CD4-positive, alpha-beta T cell (primary cell): Measurements from ENCODE around the gene SHC4. TPM values are rescaled to one million over a fixed set of nuclear protein-coding genes. Genes with fewer than 3 reads are reported as not detected.

ENCODE experiments used
- ATAC-seq: fragments of 200-7000 bp; cut with Tn5 transposase; one replicate; pipeline ENCODE4 v1.10.0; 2022; ENCODE audit warnings: mild to moderate bottlenecking; ENCODE audit not compliant: poor library complexity
- CTCF ChIA-PET: fragments of 350-600 bp; sonication (Branson Sonifier 250); formaldehyde crosslinking; loops from one replicate; lab custom pipeline; 2021; ENCODE audit warnings: antibody characterized with exemption, inconsistent platforms; lab: Charles Lee
- POLR2A ChIA-PET: fragments of 350-600 bp; sonication (Branson Sonifier 250); formaldehyde crosslinking; loops from one replicate; lab custom pipeline; 2021; ENCODE audit warnings: antibody characterized with exemption, inconsistent platforms; lab: Charles Lee
- DNase-seq, 14 experiments: peaks; one replicate each; pipeline ENCODE4 v3.0.0-alpha.2; 2013 to 2020; ENCODE audit warnings: mixed read lengths in 2 of 14
- H3K27ac ChIP-seq, 2 donors: one replicate each; pipeline versions ENCODE4 v1.5.1 to v1.7.0; 2013; ENCODE audit warnings: low read length in 2 of 2, low read depth in 1 of 2, mild to moderate bottlenecking in 1 of 2
- H3K27me3 ChIP-seq, 2 experiments: 1 replicate in 1 of 2; 2 replicates in 1 of 2; pipeline versions ENCODE4 v1.6.1 to v1.7.0; 2013; ENCODE audit warnings: low read length in 2 of 2, control low read depth in 1 of 2, mild to moderate bottlenecking in 1 of 2, moderate library complexity in 1 of 2; ENCODE audit not compliant: insufficient read depth in 2 of 2, control insufficient read depth in 1 of 2
- H3K36me3 ChIP-seq: one replicate; pipeline ENCODE4 v1.6.1; 2013; ENCODE audit warnings: low read length, control low read depth; ENCODE audit not compliant: insufficient read depth
- H3K4me1 ChIP-seq: one replicate; pipeline ENCODE4 v1.6.1; 2013; ENCODE audit warnings: low read length, control low read depth; ENCODE audit not compliant: insufficient read depth
- H3K4me3 ChIP-seq: one replicate; pipeline ENCODE4 v1.5.1; 2013; ENCODE audit warnings: mild to moderate bottlenecking, low read length, moderate library complexity
- H3K9me3 ChIP-seq, 2 experiments: 1 replicate in 1 of 2; 2 replicates in 1 of 2; pipeline versions ENCODE4 v1.6.1 to v1.7.0; 2013; ENCODE audit warnings: low read length in 2 of 2, mild to moderate bottlenecking in 2 of 2, control low read depth in 1 of 2, moderate library complexity in 1 of 2; ENCODE audit not compliant: control insufficient read depth in 1 of 2, insufficient read depth in 1 of 2
- H3K27ac Mint-ChIP-seq: one replicate; pipeline ENCODE4 v1.8.0; 2020; ENCODE audit warnings: mixed read lengths
- H3K27me3 Mint-ChIP-seq: one replicate; pipeline ENCODE4 v1.8.0; 2021; ENCODE audit warnings: mixed read lengths
- H3K36me3 Mint-ChIP-seq: one replicate; pipeline ENCODE4 v1.8.0; 2021; ENCODE audit warnings: low read depth, mixed read lengths
- H3K4me1 Mint-ChIP-seq: one replicate; pipeline ENCODE4 v1.8.0; 2021; ENCODE audit warnings: low read depth, mixed read lengths
- H3K4me3 Mint-ChIP-seq: one replicate; pipeline ENCODE4 v1.8.0; 2020; ENCODE audit warnings: mild to moderate bottlenecking, mixed read lengths
- H3K9me3 Mint-ChIP-seq: one replicate; pipeline ENCODE4 v1.8.0; 2020; ENCODE audit warnings: mixed read lengths
- intact Hi-C, 2 experiments: fragments of 100-400 bp; cut with DNase I in 1 of 2; cut with micrococcal nuclease in 1 of 2; formaldehyde crosslinking; loops; one replicate each; pipeline versions ENCODE4 v1.15.1 to v1.9.0; 2023 to 2025; cut with DNase I, micrococcal nuclease
- total RNA-seq, 174 experiments: library from RNA in 2 of 174; stranded (reverse) in 2 of 174; gene quantifications; one replicate each; pipeline ENCODE4 v1.2.3 and lab custom pipeline; 2021 to 2026
- TF ChIP-seq, protein P1 (sequence below): fragments of 200-600 bp; IDR thresholded peaks from one replicate; pipeline ENCODE4 v1.8.0; 2022; ENCODE audit warnings: antibody characterized with exemption, mild to moderate bottlenecking

Gene SHC4
- total RNA-seq, 2 experiments from 2014 or later: not detected

DNA sequence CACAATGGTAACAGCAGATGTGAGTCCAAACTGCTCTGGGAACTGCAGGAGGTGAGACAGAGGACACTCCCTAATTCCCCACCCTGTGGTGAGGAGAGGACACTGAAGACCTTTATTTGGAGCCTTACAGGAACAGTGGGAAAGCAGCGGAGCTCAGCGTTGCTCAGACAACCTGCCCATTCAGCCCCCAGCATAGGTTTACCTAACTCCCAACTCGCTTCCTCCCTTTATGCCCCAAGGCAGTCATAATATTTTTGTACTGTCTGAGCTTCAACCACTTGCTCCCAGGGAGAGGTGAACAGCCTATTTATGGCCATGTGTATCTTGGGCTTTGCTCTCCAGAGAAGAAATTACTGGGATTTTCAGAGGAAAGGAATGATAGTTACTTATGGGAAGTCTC lies 34.1 kb downstream of the SHC4 start:
- Mint-ChIP-seq H3K4me3 (no peak overlapping the region), H3K9me3 (no peaks in the 10 kb centered on the region), H3K27me3 (peaks cover 35% of the 10 kb centered on the region), H3K36me3 (no peaks in the 10 kb centered on the region), H3K27ac (no peak overlapping the region), H3K4me1 (no peaks in the 10 kb centered on the region)
- Histone ChIP-seq H3K27me3 (no peaks in the 10 kb centered on the region), H3K4me1 (no peaks in the 10 kb centered on the region), H3K9me3 (no peaks in the 10 kb centered on the region), H3K27ac (no peak overlapping the region), H3K4me3 (no peak overlapping the region), H3K36me3 (no peaks in the 10 kb centered on the region)
- no peak for ATAC-seq
- ChIA-PET CTCF (no interaction called here), POLR2A (interaction anchor here (0.6 kb wide), 1 partner anchor 284 kb away, joined by 3 read pairs; no protein-coding TSS in a partner anchor)
- TF ChIP-seq, protein P1, sequence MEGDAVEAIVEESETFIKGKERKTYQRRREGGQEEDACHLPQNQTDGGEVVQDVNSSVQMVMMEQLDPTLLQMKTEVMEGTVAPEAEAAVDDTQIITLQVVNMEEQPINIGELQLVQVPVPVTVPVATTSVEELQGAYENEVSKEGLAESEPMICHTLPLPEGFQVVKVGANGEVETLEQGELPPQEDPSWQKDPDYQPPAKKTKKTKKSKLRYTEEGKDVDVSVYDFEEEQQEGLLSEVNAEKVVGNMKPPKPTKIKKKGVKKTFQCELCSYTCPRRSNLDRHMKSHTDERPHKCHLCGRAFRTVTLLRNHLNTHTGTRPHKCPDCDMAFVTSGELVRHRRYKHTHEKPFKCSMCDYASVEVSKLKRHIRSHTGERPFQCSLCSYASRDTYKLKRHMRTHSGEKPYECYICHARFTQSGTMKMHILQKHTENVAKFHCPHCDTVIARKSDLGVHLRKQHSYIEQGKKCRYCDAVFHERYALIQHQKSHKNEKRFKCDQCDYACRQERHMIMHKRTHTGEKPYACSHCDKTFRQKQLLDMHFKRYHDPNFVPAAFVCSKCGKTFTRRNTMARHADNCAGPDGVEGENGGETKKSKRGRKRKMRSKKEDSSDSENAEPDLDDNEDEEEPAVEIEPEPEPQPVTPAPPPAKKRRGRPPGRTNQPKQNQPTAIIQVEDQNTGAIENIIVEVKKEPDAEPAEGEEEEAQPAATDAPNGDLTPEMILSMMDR: no peak
- intact Hi-C loops: no loop called here
- DNase-seq: no peak

DNA sequence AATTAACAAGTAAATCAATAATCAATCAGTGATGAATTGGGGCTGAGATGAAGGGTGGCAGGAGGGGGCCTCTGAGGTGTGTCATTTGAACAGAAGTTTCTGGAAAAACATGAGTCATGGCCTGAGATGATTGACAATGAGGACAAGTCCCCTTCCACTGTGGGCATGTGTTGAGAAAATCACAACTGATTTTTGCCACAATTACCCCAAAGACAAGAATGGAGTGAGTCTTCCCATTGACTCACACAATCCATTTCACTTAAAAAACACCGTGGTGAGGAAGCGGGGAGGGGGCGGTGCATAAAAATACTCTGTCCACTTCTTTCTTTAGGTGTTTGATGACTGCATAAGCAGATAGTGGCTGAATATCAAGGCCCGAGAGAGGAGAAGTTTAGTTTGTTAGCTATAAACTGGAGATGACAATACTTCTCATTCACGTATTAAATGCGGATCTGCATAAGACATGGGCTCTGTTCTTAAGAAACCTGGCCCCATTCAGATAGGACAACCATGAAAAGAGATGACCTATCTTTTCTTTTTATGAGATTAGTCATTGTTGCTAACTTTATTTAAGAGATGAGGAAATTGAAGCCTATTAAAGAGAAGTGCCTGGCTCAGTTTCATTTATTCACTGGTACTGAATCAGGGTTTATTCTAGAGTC lies 34.7 kb downstream of the SHC4 start:
- ATAC-seq: no peak
- no peak overlapping the region for H3K27ac Mint-ChIP-seq

DNA sequence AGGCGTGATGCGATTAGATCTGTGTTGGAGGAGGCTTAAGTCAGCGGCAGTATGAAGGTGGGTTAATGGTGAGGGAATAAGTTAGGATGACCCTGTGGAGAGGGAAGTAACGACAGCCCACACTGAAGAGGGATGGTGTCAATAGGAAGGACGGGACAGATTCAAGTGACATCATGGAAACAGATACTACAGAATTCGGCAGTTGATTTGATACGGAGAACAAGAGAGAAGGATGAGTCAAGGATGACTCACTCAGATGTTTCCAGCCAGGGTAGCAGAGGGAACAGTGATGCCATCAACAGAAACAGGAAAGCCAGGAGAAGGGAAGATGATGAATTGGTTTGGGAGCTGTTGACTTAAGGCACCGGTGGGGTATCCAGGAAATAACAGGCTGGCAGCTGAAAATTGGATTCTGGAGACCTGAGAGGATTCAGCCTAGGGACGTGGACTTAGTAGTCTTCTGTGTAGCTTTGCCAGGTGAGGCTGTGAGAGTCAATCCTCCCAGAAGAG lies 38.0 kb downstream of the SHC4 start:
- Histone ChIP-seq H3K36me3 (no peaks in the 10 kb centered on the region), H3K27ac (no peak overlapping the region), H3K27me3 (peaks cover 0 to 2% of the 10 kb centered on the region in 2 experiments), H3K4me3 (no peak overlapping the region), H3K4me1 (no peaks in the 10 kb centered on the region), H3K9me3 (no peaks in the 10 kb centered on the region)
- Mint-ChIP-seq H3K9me3 (no peaks in the 10 kb centered on the region), H3K27ac (no peak overlapping the region), H3K27me3 (peaks cover 48% of the 10 kb centered on the region), H3K36me3 (no peaks in the 10 kb centered on the region), H3K4me1 (no peaks in the 10 kb centered on the region), H3K4me3 (no peak overlapping the region)
- TF ChIP-seq, protein P1: no peak
- ATAC-seq (no peak), DNase-seq (no peak)
- POLR2A ChIA-PET: no interaction called here
- intact Hi-C loops: no loop called here
- CTCF ChIA-PET: no interaction called here

More for the DNA sequence above, 34.7 kb downstream of the SHC4 start:
- Mint-ChIP-seq H3K36me3 (no peaks in the 10 kb centered on the region), H3K4me3 (no peak overlapping the region), H3K4me1 (no peaks in the 10 kb centered on the region), H3K27me3 (peaks cover 40% of the 10 kb centered on the region), H3K9me3 (no peaks in the 10 kb centered on the region)
- ChIA-PET POLR2A (no interaction called here), CTCF (interaction anchor here (0.6 kb wide), 1 partner anchor 8 kb away, joined by 4 read pairs; no protein-coding TSS in a partner anchor)
- TF ChIP-seq, protein P1: no peak
- intact Hi-C loops: no loop called here
- Histone ChIP-seq H3K27me3 (no peaks in the 10 kb centered on the region), H3K27ac (no peak overlapping the region), H3K4me3 (no peak overlapping the region), H3K4me1 (no peaks in the 10 kb centered on the region), H3K9me3 (no peaks in the 10 kb centered on the region), H3K36me3 (no peaks in the 10 kb centered on the region)
- no peak for DNase-seq
